Fibroblast of lung (primary cell): Measurements from ENCODE around the gene ABLIM2.

Experiments used
- EZH2 ChIP-seq: IDR thresholded peaks from 2 replicates; pipeline ENCODE4 v1.5.1; 2012; ENCODE audit warnings: low read length, control low read depth, mild to moderate bottlenecking; ENCODE audit errors: missing control alignments
- TF ChIP-seq, protein P1 (sequence below), 2 donors: IDR thresholded peaks in 1 of 2; conservative IDR thresholded peaks in 1 of 2; 1 replicate in 1 of 2; 2 replicates in 1 of 2; pipeline ENCODE4 v1.5.1; 2011 to 2012; ENCODE audit warnings: low read length in 2 of 2, control low read depth in 1 of 2, inconsistent platforms in 1 of 2, low read depth in 1 of 2, mild to moderate bottlenecking in 1 of 2

DNA sequence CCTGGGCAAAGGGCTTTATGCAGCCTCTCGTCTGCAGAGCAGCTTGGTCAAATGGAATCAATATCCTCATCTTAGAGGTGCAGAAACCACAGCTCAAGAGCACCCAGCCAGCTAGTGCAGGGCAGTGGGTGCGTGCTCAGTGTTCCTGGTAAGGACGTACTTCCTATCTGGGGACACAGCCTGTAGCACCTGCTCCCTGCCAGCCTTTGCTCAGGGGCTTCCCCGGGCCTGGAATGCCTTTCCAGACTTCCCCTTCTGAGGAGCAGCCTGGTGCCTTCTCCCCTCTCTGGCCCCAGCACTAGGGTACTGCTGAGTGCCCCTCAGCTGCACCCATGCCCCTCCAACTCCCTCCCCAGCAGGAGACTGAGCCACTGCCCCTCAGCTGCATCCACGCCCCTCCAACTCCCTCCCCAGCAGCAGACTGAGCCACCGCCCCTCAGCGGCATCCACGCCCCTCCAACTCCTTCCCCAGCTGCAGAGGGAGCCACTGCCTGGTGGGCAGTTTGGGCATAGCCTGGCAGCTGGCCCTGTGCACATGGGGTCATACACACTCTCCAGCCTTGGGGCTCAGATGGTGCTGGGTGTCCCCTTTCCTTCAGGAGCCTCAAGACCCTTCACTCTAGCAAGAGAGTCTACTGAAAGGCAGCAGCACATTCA lies 176.7 kb downstream of the ABLIM2 start:
- no peak for TF ChIP-seq EZH2
- TF ChIP-seq, protein P1, sequence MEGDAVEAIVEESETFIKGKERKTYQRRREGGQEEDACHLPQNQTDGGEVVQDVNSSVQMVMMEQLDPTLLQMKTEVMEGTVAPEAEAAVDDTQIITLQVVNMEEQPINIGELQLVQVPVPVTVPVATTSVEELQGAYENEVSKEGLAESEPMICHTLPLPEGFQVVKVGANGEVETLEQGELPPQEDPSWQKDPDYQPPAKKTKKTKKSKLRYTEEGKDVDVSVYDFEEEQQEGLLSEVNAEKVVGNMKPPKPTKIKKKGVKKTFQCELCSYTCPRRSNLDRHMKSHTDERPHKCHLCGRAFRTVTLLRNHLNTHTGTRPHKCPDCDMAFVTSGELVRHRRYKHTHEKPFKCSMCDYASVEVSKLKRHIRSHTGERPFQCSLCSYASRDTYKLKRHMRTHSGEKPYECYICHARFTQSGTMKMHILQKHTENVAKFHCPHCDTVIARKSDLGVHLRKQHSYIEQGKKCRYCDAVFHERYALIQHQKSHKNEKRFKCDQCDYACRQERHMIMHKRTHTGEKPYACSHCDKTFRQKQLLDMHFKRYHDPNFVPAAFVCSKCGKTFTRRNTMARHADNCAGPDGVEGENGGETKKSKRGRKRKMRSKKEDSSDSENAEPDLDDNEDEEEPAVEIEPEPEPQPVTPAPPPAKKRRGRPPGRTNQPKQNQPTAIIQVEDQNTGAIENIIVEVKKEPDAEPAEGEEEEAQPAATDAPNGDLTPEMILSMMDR (conservative IDR thresholded peaks at IDR 0.05 in 1 of 2, IDR thresholded peaks at IDR 0.05 in 1 of 2; ENCODE audit: low read depth in 1 of 2, low read length in 2 of 2): no peak
